B cell (primary cell): ENCODE measurements around the gene MYLK3. TPM values are rescaled to one million over a fixed set of nuclear protein-coding genes. Genes with fewer than 3 reads are reported as not detected.

Source experiments
- ATAC-seq: fragments of 200-7000 bp; cut with Tn5 transposase; one replicate; pipeline ENCODE4 v1.10.0; 2021; ENCODE audit warnings: low read depth, mild to moderate bottlenecking, moderate number of reproducible peaks, moderate library complexity
- CTCF ChIA-PET: fragments of 350-600 bp; sonication (Branson Sonifier 250); formaldehyde crosslinking; loops from one replicate; lab custom pipeline; 2021; ENCODE audit warnings: antibody characterized with exemption, inconsistent platforms; lab: Charles Lee
- POLR2A ChIA-PET: fragments of 350-600 bp; sonication (Branson Sonifier 250); formaldehyde crosslinking; loops from one replicate; lab custom pipeline; 2021; ENCODE audit warnings: antibody characterized with exemption; lab: Charles Lee
- DNase-seq: peaks from one replicate; pipeline ENCODE4 v3.0.0; 2013
- H2AFZ ChIP-seq: 2 replicates; pipeline ENCODE4 v1.6.1; 2012; ENCODE audit warnings: mild to moderate bottlenecking, low read depth, low read length; ENCODE audit not compliant: insufficient read depth, poor library complexity, severe bottlenecking
- H3K27ac ChIP-seq, 2 donors: 1 replicate in 1 of 2; 2 replicates in 1 of 2; pipeline ENCODE4 v1.5.1; 2012 to 2013; ENCODE audit warnings: low read length in 2 of 2, mild to moderate bottlenecking in 2 of 2, moderate library complexity in 1 of 2
- H3K27me3 ChIP-seq, 4 experiments: fragments of 200-600 bp in 1 of 4; sonication (generic) in 1 of 4; replicated peaks in 1 of 4; 1 replicate in 2 of 4; 2 replicates in 2 of 4; pipeline versions ENCODE4 v1.6.1 to v1.7.0; 2013 to 2016; ENCODE audit warnings: low read length in 3 of 4, mild to moderate bottlenecking in 2 of 4, mixed read lengths in 1 of 4, moderate library complexity in 1 of 4; ENCODE audit not compliant: insufficient read depth in 4 of 4, control insufficient read depth in 3 of 4; ENCODE audit errors: control extremely low read depth in 1 of 4
- H3K36me3 ChIP-seq, 2 experiments: replicated peaks in 1 of 2; 1 replicate in 1 of 2; 2 replicates in 1 of 2; pipeline versions ENCODE4 v1.6.1 to v1.7.1; 2013; ENCODE audit warnings: low read length in 1 of 2; ENCODE audit not compliant: insufficient read depth in 2 of 2, control insufficient read depth in 1 of 2; ENCODE audit errors: control extremely low read depth in 1 of 2, extremely low read depth in 1 of 2
- H3K4me1 ChIP-seq, 2 donors: fragments of 200-600 bp in 1 of 2; sonication (generic) in 1 of 2; 1 replicate in 1 of 2; 2 replicates in 1 of 2; pipeline versions ENCODE4 v1.5.1 to v1.6.1; 2013 to 2017; ENCODE audit warnings: low read length in 2 of 2; ENCODE audit not compliant: control insufficient read depth in 2 of 2, insufficient read depth in 2 of 2
- H3K4me2 ChIP-seq: replicated peaks from 2 replicates; pipeline ENCODE3; 2012; ENCODE audit warnings: mild to moderate bottlenecking, low read depth, low read length; ENCODE audit not compliant: poor library complexity, severe bottlenecking
- H3K4me3 ChIP-seq, 5 experiments: fragments of 200-600 bp in 1 of 5; sonication (generic) in 1 of 5; 1 replicate in 3 of 5; 2 replicates in 2 of 5; pipeline versions ENCODE4 v1.5.1 to v1.7.0; 2011 to 2016; ENCODE audit warnings: low read length in 4 of 5, mild to moderate bottlenecking in 4 of 5, low read depth in 2 of 5, control low read depth in 1 of 5, moderate library complexity in 1 of 5; ENCODE audit not compliant: insufficient read depth in 1 of 5; ENCODE audit errors: control extremely low read depth in 1 of 5, extremely low read depth in 1 of 5
- H3K79me2 ChIP-seq: fragments of 200-600 bp; sonication (generic); one replicate; pipeline ENCODE4 v1.6.0; 2016; ENCODE audit warnings: low read length; ENCODE audit not compliant: control insufficient read depth, insufficient read depth
- H3K9ac ChIP-seq: fragments of 200-600 bp; sonication (generic); 2 replicates; pipeline ENCODE4 v1.6.1; 2017; ENCODE audit warnings: mild to moderate bottlenecking, low read length, moderate library complexity
- H3K9me3 ChIP-seq, 3 donors: one replicate each; pipeline versions ENCODE4 v1.6.1 to v1.7.1; 2013; ENCODE audit warnings: low read length in 2 of 3; ENCODE audit not compliant: control insufficient read depth in 2 of 3, insufficient read depth in 1 of 3; ENCODE audit errors: control extremely low read depth in 1 of 3
- H4K20me1 ChIP-seq: 2 replicates; pipeline ENCODE4 v1.6.0; 2012; ENCODE audit warnings: mild to moderate bottlenecking, low read length; ENCODE audit not compliant: insufficient read depth, control insufficient read depth, poor library complexity, severe bottlenecking
- H3K27ac Mint-ChIP-seq: one replicate; pipeline ENCODE4 v1.8.0; 2021; ENCODE audit warnings: mixed read lengths
- H3K27me3 Mint-ChIP-seq: one replicate; pipeline ENCODE4 v1.8.0; 2021; ENCODE audit warnings: mixed read lengths
- H3K4me1 Mint-ChIP-seq: one replicate; pipeline ENCODE4 v1.8.0; 2021; ENCODE audit warnings: mixed read lengths
- H3K4me3 Mint-ChIP-seq: one replicate; pipeline ENCODE4 v1.8.0; 2021; ENCODE audit warnings: mixed read lengths
- H3K9me3 Mint-ChIP-seq: one replicate; pipeline ENCODE4 v1.8.0; 2022; ENCODE audit warnings: mixed read lengths; ENCODE audit not compliant: insufficient read depth
- CTCF ChIP-seq: fragments of 200-600 bp; IDR thresholded peaks from one replicate; pipeline ENCODE4 v1.8.0; 2022; ENCODE audit warnings: antibody characterized with exemption, mild to moderate bottlenecking
- EZH2 ChIP-seq: IDR thresholded peaks from 2 replicates; pipeline ENCODE4 v1.6.1; 2012; ENCODE audit warnings: borderline replicate concordance, low read depth, mild to moderate bottlenecking, moderate library complexity, low read length; ENCODE audit not compliant: insufficient read depth, poor library complexity, severe bottlenecking
- WGBS: methylation state at CpG from one replicate; pipeline ENCODE4 v1.1.5; 2013; ENCODE audit warnings: missing lambda C conversion rate; ENCODE audit not compliant: insufficient coverage; 5-methylcytosine and 5-hydroxymethylcytosine counted together
- intact Hi-C: fragments of 100-400 bp; cut with micrococcal nuclease; formaldehyde crosslinking; loops from one replicate; pipeline ENCODE4 v1.10.0; 2022
- polyA plus RNA-seq: library from polyadenylated mRNA; depleted of rRNA; stranded (reverse); fragments of >200 nt; gene quantifications from 2 replicates; pipeline ENCODE4 v1.2.3, GENCODE V29; 2012
- total RNA-seq, 2 donors: library from RNA; stranded (reverse); fragments of 120-200 nt in 1 of 2; gene quantifications; 1 replicate in 1 of 2; 2 replicates in 1 of 2; pipeline versions ENCODE4 v1.2.3 to v1.2.4, GENCODE V29; 2013 to 2022

Gene MYLK3
- total and polyA plus RNA-seq, 2 donors (not counting 1 experiment from before 2014, with no cell fraction given) = 0.01 to 0.10 TPM

GRCh38 chr16:46783800-46784199 lies 35.7 kb upstream of the MYLK3 start:
- Mint-ChIP-seq H3K27ac (no peak overlapping the region), H3K27me3 (no peaks in the 10 kb centered on the region), H3K9me3 (peaks cover 6% of the 10 kb centered on the region), H3K4me3 (no peak overlapping the region), H3K4me1 (peaks cover 25% of the 10 kb centered on the region)
- intact Hi-C loops = no loop called here
- H3K4me1 ChIP-seq = peaks cover 16 to 18% of the 10 kb centered on the region in 2 donors
- peaks cover 5 to 17% (median 14%) of the 10 kb centered on the region in 3 donors for H3K9me3 ChIP-seq
- no peak for TF ChIP-seq EZH2
- no peak for TF ChIP-seq CTCF
- no peaks in the 10 kb centered on the region for H4K20me1 ChIP-seq
- no peak overlapping the region for H3K4me3 ChIP-seq
- POLR2A ChIA-PET = no interaction called here
- H2AFZ ChIP-seq = no peak overlapping the region
- no peaks in the 10 kb centered on the region for H3K79me2 ChIP-seq
- H3K27ac ChIP-seq = no peak overlapping the region
- ATAC-seq = no peak
- H3K4me2 ChIP-seq = no peak overlapping the region
- no peak for DNase-seq
- no peaks in the 10 kb centered on the region for H3K27me3 ChIP-seq
- no peak overlapping the region for H3K9ac ChIP-seq
- 85% methylated on average over 4 of the region's 4 CpGs for WGBS
- H3K36me3 ChIP-seq = no peaks in the 10 kb centered on the region
- CTCF ChIA-PET = no interaction called here

GRCh38 chr16:46782320-46782719 lies 34.2 kb upstream of the MYLK3 start:
- CTCF ChIA-PET = no interaction called here
- H3K4me3 Mint-ChIP-seq = no peak overlapping the region
- peaks cover 6% of the 10 kb centered on the region for H3K9me3 Mint-ChIP-seq
- peaks cover 4 to 8% of the 10 kb centered on the region in 2 donors for H3K4me1 ChIP-seq
- no peaks in the 10 kb centered on the region for H3K27me3 Mint-ChIP-seq
- H2AFZ ChIP-seq = no peak overlapping the region
- no peak overlapping the region for H3K27ac ChIP-seq
- intact Hi-C loops = no loop called here
- H3K9ac ChIP-seq = no peak overlapping the region
- POLR2A ChIA-PET = no interaction called here
- H3K4me2 ChIP-seq = no peak overlapping the region
- no CpG with 5 or more reads among the region's 2 CpGs for WGBS
- ATAC-seq (no peak), DNase-seq (no peak)
- H3K4me3 ChIP-seq = no peak overlapping the region
- no peaks in the 10 kb centered on the region for H4K20me1 ChIP-seq
- TF ChIP-seq EZH2 = no peak
- no peak for TF ChIP-seq CTCF
- peaks cover 5 to 22% (median 17%) of the 10 kb centered on the region in 3 donors for H3K9me3 ChIP-seq
- no peak overlapping the region for H3K27ac Mint-ChIP-seq
- peaks cover 15% of the 10 kb centered on the region for H3K4me1 Mint-ChIP-seq
- H3K36me3 ChIP-seq = no peaks in the 10 kb centered on the region
- H3K27me3 ChIP-seq = no peaks in the 10 kb centered on the region
- H3K79me2 ChIP-seq = no peaks in the 10 kb centered on the region
